ENCODE data around the gene OR6N2.

Gene OR6N2
- long read RNA-seq: 0 reads

- no peaks in the 10 kb centered on the region for H3K27me3 ChIP-seq (ENCODE audit: insufficient read depth, poor library complexity, severe bottlenecking)
- no peak within 1 kb of the TSS for H3K27ac ChIP-seq (replicated peaks)
- TF ChIP-seq POLR2AphosphoS5 (IDR thresholded peaks at IDR 0.05; ENCODE audit: low read depth): no peak
- no peak for TF ChIP-seq SPI1 (IDR thresholded peaks at IDR 0.05; ENCODE audit: borderline replicate concordance, low read depth)
- no peak for DNase-seq (ENCODE audit: low read depth in 1 of 2, low spot score in 1 of 2)
- no peak within 1 kb of the TSS for H3K4me3 ChIP-seq (replicated peaks; ENCODE audit: insufficient read depth, low read length)
These were observed at the start of gene OR6N2 for GRCh38 chr1:158781104-158781503. Gene OR6N2 (minus strand): TSS chr1:158781204. CDS start chr1:158777635, 3,569 bp downstream.

- H3K27ac ChIP-seq (replicated peaks): peak overlapping the region; percentile 99
- no peaks in the 10 kb centered on the region for H3K27me3 ChIP-seq (ENCODE audit: insufficient read depth, poor library complexity, severe bottlenecking)
- no peak for TF ChIP-seq REST (IDR thresholded peaks at IDR 0.05; ENCODE audit: insufficient replicate concordance, low read depth)
- no peak for TF ChIP-seq POLR2AphosphoS5 (IDR thresholded peaks at IDR 0.05; ENCODE audit: low read depth)
- TF ChIP-seq SPI1 (IDR thresholded peaks at IDR 0.05; ENCODE audit: borderline replicate concordance, low read depth): no peak
- no peak for TF ChIP-seq GABPA (IDR thresholded peaks at IDR 0.05; ENCODE audit: low read depth)
- TF ChIP-seq CTCF (IDR thresholded peaks at IDR 0.05; ENCODE audit: insufficient read depth, low read length): no peak
- no peak overlapping the region for H3K4me3 ChIP-seq (replicated peaks; ENCODE audit: insufficient read depth, low read length)
- DNase-seq (ENCODE audit: low read depth in 1 of 2, low spot score in 1 of 2): no peak
These were observed 49.2 kb upstream of the OR6N2 start for GRCh38 chr1:158830074-158830677.

- TF ChIP-seq CTCF (IDR thresholded peaks at IDR 0.05; ENCODE audit: insufficient read depth, low read length) (no peak), SPI1 (IDR thresholded peaks at IDR 0.05; ENCODE audit: borderline replicate concordance, low read depth) (no peak), POLR2AphosphoS5 (IDR thresholded peaks at IDR 0.05; ENCODE audit: low read depth) (no peak), GABPA (IDR thresholded peaks at IDR 0.05; ENCODE audit: low read depth) (no peak), REST (IDR thresholded peaks at IDR 0.05; ENCODE audit: insufficient replicate concordance, low read depth) (no peak)
- no peak overlapping the region for H3K27ac ChIP-seq (replicated peaks)
These were observed 40.7 kb upstream of the OR6N2 start for GRCh38 chr1:158821723-158822122.

GRCh38 chr1:158819461-158820443 lies 38.7 kb upstream of the OR6N2 start:
- Histone ChIP-seq H3K4me3 (replicated peaks; ENCODE audit: insufficient read depth, low read length) (no peak overlapping the region), H3K27me3 (ENCODE audit: insufficient read depth, poor library complexity, severe bottlenecking) (no peaks in the 10 kb centered on the region), H3K27ac (replicated peaks) (peak overlapping the region; percentile 72)
- DNase-seq (ENCODE audit: low read depth in 1 of 2, low spot score in 1 of 2): peak in 1 of 2 experiments; percentile 21
- TF ChIP-seq REST (IDR thresholded peaks at IDR 0.05; ENCODE audit: insufficient replicate concordance, low read depth): no peak
- TF ChIP-seq POLR2AphosphoS5 (IDR thresholded peaks at IDR 0.05; ENCODE audit: low read depth): no peak
- 0 out of 2 replicates have a peak, but pooled peaks have one; percentile 21 for TF ChIP-seq GABPA (IDR thresholded peaks at IDR 0.05; ENCODE audit: low read depth)
- TF ChIP-seq CTCF (IDR thresholded peaks at IDR 0.05; ENCODE audit: insufficient read depth, low read length): no peak
- TF ChIP-seq SPI1 (IDR thresholded peaks at IDR 0.05; ENCODE audit: borderline replicate concordance, low read depth): no peak

More at GRCh38 chr1:158821723-158822122, 40.7 kb upstream of the OR6N2 start:
- DNase-seq (ENCODE audit: low read depth in 1 of 2, low spot score in 1 of 2): no peak
- Histone ChIP-seq H3K27me3 (ENCODE audit: insufficient read depth, poor library complexity, severe bottlenecking) (no peaks in the 10 kb centered on the region), H3K4me3 (replicated peaks; ENCODE audit: insufficient read depth, low read length) (no peak overlapping the region)
